ENCODE results near the gene RNF121.
A peak's percentile ranks its signal among the peaks of the same experiment; 100 is the strongest.

Gene RNF121

GRCh38 chr11:72039031-72039855, 110.4 kb downstream of the RNF121 start:
- DNase-seq, result no peak

- no peak for DNase-seq
Observed at GRCh38 chr11:72039856-72040401, 111.1 kb downstream of the RNF121 start.

- DNase-seq, result peak; percentile 86
Observed at GRCh38 chr11:72040491-72041363, 111.9 kb downstream of the RNF121 start.

- peak; percentile 63 for DNase-seq
Observed at GRCh38 chr11:72041364-72042063, 112.7 kb downstream of the RNF121 start.

GRCh38 chr11:72042064-72042745, 113.4 kb downstream of the RNF121 start:
- no peak for DNase-seq

- no peak for DNase-seq
Observed at GRCh38 chr11:72045849-72046248, 117.0 kb downstream of the RNF121 start.
